Prostate gland (tissue), 2 donors: Measurements from ENCODE around the gene SAFB. TPM values are rescaled to one million over a fixed set of nuclear protein-coding genes. Genes with fewer than 3 reads are reported as not detected.

ENCODE experiments used
- DNase-seq: peaks from one replicate; pipeline ENCODE4 v3.0.0-alpha.2; 2019; ENCODE audit warnings: low spot score
- H3K27ac ChIP-seq, 2 donors: fragments of 200-600 bp; sonication (generic); 2 replicates each; pipeline ENCODE4 v1.5.1; 2017 to 2019
- H3K27me3 ChIP-seq: fragments of 200-600 bp; sonication (generic); replicated peaks from 2 replicates; pipeline ENCODE4 v1.5.1; 2019; ENCODE audit not compliant: insufficient read depth
- H3K36me3 ChIP-seq, 2 donors: fragments of 200-600 bp; sonication (generic); 1 replicate in 1 of 2; 2 replicates in 1 of 2; pipeline versions ENCODE4 v1.5.1 to v1.8.1; 2017 to 2019
- H3K4me1 ChIP-seq: fragments of 200-600 bp; sonication (generic); replicated peaks from 2 replicates; pipeline ENCODE4 v1.5.1; 2019
- H3K4me3 ChIP-seq, 2 donors: fragments of 200-600 bp; sonication (generic); 2 replicates each; pipeline ENCODE4 v1.5.1; 2017 to 2019
- H3K9me3 ChIP-seq: fragments of 200-600 bp; sonication (generic); 2 replicates; pipeline ENCODE4 v1.5.1; 2017
- CTCF ChIP-seq, 4 experiments: fragments of 200-600 bp in 2 of 4; fragments of 450-650 bp in 2 of 4; sonication (generic) in 2 of 4; IDR thresholded peaks; 1 replicate in 3 of 4; 2 replicates in 1 of 4; pipeline ENCODE4 v1.5.1; 2016 to 2019; ENCODE audit warnings: antibody characterized with exemption in 4 of 4, mild to moderate bottlenecking in 2 of 4, moderate library complexity in 2 of 4
- POLR2A ChIP-seq: fragments of 450-650 bp; IDR thresholded peaks from one replicate; pipeline ENCODE4 v1.6.1; 2016; ENCODE audit warnings: antibody characterized with exemption, mild to moderate bottlenecking
- POLR2AphosphoS5 ChIP-seq: sonication (generic); formaldehyde crosslinking; IDR thresholded peaks from one replicate; pipeline ENCODE4 v1.6.1; 2017; ENCODE audit warnings: antibody characterized with exemption
- WGBS: methylation state at CpG from one replicate; pipeline ENCODE4 v1.1.5; 2018; 5-methylcytosine and 5-hydroxymethylcytosine counted together
- intact Hi-C: fragments of 100-400 bp; cut with DNase I; formaldehyde crosslinking; loops from one replicate; pipeline ENCODE4 v1.14.2; 2022
- total RNA-seq, 2 donors: library from RNA; depleted of rRNA; stranded (reverse); fragments of >200 nt; gene quantifications; one replicate each; pipeline ENCODE4 v1.1.0, GENCODE V29; 2016

The SAFB gene
- total RNA-seq, result 100 to 1,000 TPM in 1 of 2 donors, 10 to 100 TPM in 1; 63.6 to 182 TPM

- H3K4me1 ChIP-seq, result peaks cover 8% of the 10 kb centered on the region
- peaks cover 0 to 5% of the 10 kb centered on the region in 2 donors for H3K36me3 ChIP-seq
- intact Hi-C loops, result loop anchor here (2.0 kb wide), 1 partner anchor 68 kb away; the partner anchor contains the start of gene RPL36
Measured at GRCh38 chr19:5622465-5623396, at the start of gene SAFB, which contains the start of gene SAFB2. SAFB (plus strand) TSS chr19:5623083; CDS start chr19:5623206, 123 bp downstream. SAFB2 (minus strand) TSS chr19:5622776; CDS start chr19:5622715, 61 bp downstream.

GRCh38 chr19:5575590-5575989 lies 47.3 kb upstream of the SAFB start:
- intact Hi-C loops, result loop anchor here (5.0 kb wide), 1 partner anchor 528 kb away; no protein-coding TSS in a partner anchor

More at GRCh38 chr19:5622465-5623396, at the start of gene SAFB, which contains the start of gene SAFB2:
- H3K27me3 ChIP-seq, result no peaks in the 10 kb centered on the region
- H3K4me3 ChIP-seq, result peak within 1 kb of the TSS; percentile 89 to 99
- no peaks in the 10 kb centered on the region for H3K9me3 ChIP-seq
- TF ChIP-seq POLR2AphosphoS5 (peak; percentile 100), CTCF (IDR thresholded peaks at IDR 0.05) (peak in 2 of 4 experiments; percentile 8 to 26), POLR2A (peak; percentile 95)
- peak; percentile 98 for DNase-seq
- WGBS, result under 1% methylated on average over 90 of the region's 116 CpGs
- H3K27ac ChIP-seq, result peak within 1 kb of the TSS; percentile 96 to 98

GRCh38 chr19:5578097-5578846 lies 44.6 kb upstream of the SAFB start:
- Histone ChIP-seq H3K4me1 (peaks cover 16% of the 10 kb centered on the region), H3K4me3 (peak overlapping the region; percentile 14 to 30), H3K27ac (peak overlapping the region; percentile 82 to 90), H3K9me3 (no peaks in the 10 kb centered on the region), H3K36me3 (no peaks in the 10 kb centered on the region), H3K27me3 (no peaks in the 10 kb centered on the region)
- intact Hi-C loops, result loop anchor here (5.0 kb wide), 1 partner anchor 531 kb away; no protein-coding TSS in a partner anchor
- TF ChIP-seq POLR2A (peak; percentile 4), CTCF (IDR thresholded peaks at IDR 0.05) (peak; percentile 97 to 99 (median 98)), POLR2AphosphoS5 (no peak)
- peak; percentile 73 for DNase-seq
- 17% methylated on average over 28 of the region's 28 CpGs for WGBS

More at GRCh38 chr19:5575590-5575989, 47.3 kb upstream of the SAFB start:
- Histone ChIP-seq H3K36me3 (no peaks in the 10 kb centered on the region), H3K27ac (no peak overlapping the region), H3K27me3 (no peaks in the 10 kb centered on the region), H3K4me3 (no peak overlapping the region), H3K4me1 (peaks cover 9% of the 10 kb centered on the region), H3K9me3 (no peaks in the 10 kb centered on the region)
- WGBS, result 85% methylated on average over 6 of the region's 6 CpGs
- no peak for DNase-seq
- no peak for TF ChIP-seq POLR2A
- TF ChIP-seq CTCF (IDR thresholded peaks at IDR 0.05), result no peak
- TF ChIP-seq POLR2AphosphoS5, result no peak

DNA sequence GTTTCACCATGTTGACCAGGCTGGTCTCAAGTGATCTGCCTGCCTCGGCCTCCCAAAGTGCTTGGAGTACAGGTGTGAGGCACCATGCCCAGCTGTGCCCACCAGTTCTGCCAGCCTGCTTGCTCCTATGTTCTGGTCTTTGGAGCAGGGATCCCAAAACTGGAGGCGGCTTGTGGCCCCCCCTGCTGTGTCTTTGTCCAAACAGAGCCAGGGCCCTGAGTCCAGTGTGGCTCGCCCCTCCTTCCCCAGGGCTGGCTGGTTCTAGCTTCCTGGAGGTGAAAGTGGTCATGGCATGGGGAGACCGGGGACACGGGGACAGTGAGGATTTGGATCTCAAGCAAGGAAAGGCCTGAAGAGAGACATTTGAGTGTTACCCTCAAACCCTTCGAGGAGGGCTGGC lies 43.6 kb upstream of the SAFB start:
- Histone ChIP-seq H3K4me1 (peaks cover 16% of the 10 kb centered on the region), H3K4me3 (no peak overlapping the region), H3K36me3 (no peaks in the 10 kb centered on the region), H3K27me3 (no peaks in the 10 kb centered on the region), H3K27ac (peak overlapping the region in 1 of 2 donors; percentile 69), H3K9me3 (no peaks in the 10 kb centered on the region)
- 89% methylated on average over 6 of the region's 6 CpGs for WGBS
- DNase-seq, result no peak
- intact Hi-C loops, result loop anchor here (5.0 kb wide), 1 partner anchor 532 kb away; no protein-coding TSS in a partner anchor
- TF ChIP-seq CTCF (IDR thresholded peaks at IDR 0.05), result no peak
- no peak for TF ChIP-seq POLR2A
- no peak for TF ChIP-seq POLR2AphosphoS5
